Hepatocyte (in vitro differentiated cells): ENCODE data around the gene DEFB108B.
"Not testable (repeated sequence)": the region's sequence is repeated elsewhere in the genome, so short reads cannot be mapped to it uniquely, and the experiment has no call there.

Experiments used
- CTCF ChIP-seq: fragments of 200-600 bp; sonication (generic); IDR thresholded peaks from 2 replicates; pipeline ENCODE4 v1.5.1; 2016; ENCODE audit warnings: antibody characterized with exemption, mild to moderate bottlenecking; ENCODE audit not compliant: poor library complexity
- EZH2 ChIP-seq: fragments of 200-600 bp; sonication (generic); IDR thresholded peaks from 2 replicates; pipeline ENCODE4 v1.6.1; 2016; ENCODE audit warnings: antibody characterized with exemption, mild to moderate bottlenecking, borderline replicate concordance

GRCh38 chr11:71885806-71886205 is 52.8 kb downstream of the DEFB108B start:
- TF ChIP-seq EZH2, CTCF: not testable (repeated sequence)
